CD4-positive, alpha-beta memory T cell (primary cell): ENCODE measurements around the gene SSX2. TPM values are rescaled to one million over a fixed set of nuclear protein-coding genes. Genes with fewer than 3 reads are reported as not detected.

Experiments used
- polyA plus RNA-seq, 2 donors: library from polyadenylated mRNA; unstranded; fragments of 300-500 nt; fragmentation: Illumina TruSeq; gene quantifications; one replicate each; pipeline ENCODE4 v1.2.3, GENCODE V29; 2021
- total RNA-seq, 2 experiments: library from RNA; stranded (reverse); gene quantifications; one replicate each; pipeline ENCODE4 v1.2.3, GENCODE V29; 2021

Gene SSX2
- total and polyA plus RNA-seq, 4 experiments from 2014 or later = not detected

Other genes starting within 250 kb of the SSX2 start
- not detected for gene XAGE1A, start 211.4 kb downstream of the SSX2 start, total RNA-seq
- not detected for gene XAGE1A, start 211.4 kb downstream of the SSX2 start, polyA plus RNA-seq
- gene XAGE1B, start 190.1 kb downstream of the SSX2 start, total RNA-seq = not detected
- not detected for gene XAGE1B, start 190.1 kb downstream of the SSX2 start, polyA plus RNA-seq
- not detected for gene SSX7, start 52.3 kb downstream of the SSX2 start, total RNA-seq
- gene SSX7, start 52.3 kb downstream of the SSX2 start, polyA plus RNA-seq = not detected
- not detected for gene SSX2B, start 44.1 kb upstream of the SSX2 start, total RNA-seq
- gene SSX2B, start 44.1 kb upstream of the SSX2 start, polyA plus RNA-seq = not detected
- gene SPANXN5, start 90.2 kb upstream of the SSX2 start, total RNA-seq = not detected
- gene SPANXN5, start 90.2 kb upstream of the SSX2 start, polyA plus RNA-seq = not detected
- not detected for gene XAGE5, start 104.1 kb upstream of the SSX2 start, total RNA-seq
- gene XAGE5, start 104.1 kb upstream of the SSX2 start, polyA plus RNA-seq = not detected
- not detected for gene XAGE3, start 160.9 kb upstream of the SSX2 start, total RNA-seq
- not detected for gene XAGE3, start 160.9 kb upstream of the SSX2 start, polyA plus RNA-seq
- 1 to 10 TPM; 4.9 to 6.9 TPM for gene FAM156B, start 190.2 kb upstream of the SSX2 start, total RNA-seq
- 10 to 100 TPM in 1 of 2 donors, 1 to 10 TPM in 1; 2.8 to 11.2 TPM for gene FAM156B, start 190.2 kb upstream of the SSX2 start, polyA plus RNA-seq